CD4-positive, alpha-beta T cell (primary cell): ENCODE results near the gene PLPPR3. TPM values are rescaled to one million over a fixed set of nuclear protein-coding genes. Genes with fewer than 3 reads are reported as not detected.
A peak's percentile ranks its signal among the peaks of the same experiment; 100 is the strongest.

Experiments
- ATAC-seq: fragments of 200-7000 bp; cut with Tn5 transposase; one replicate; pipeline ENCODE4 v1.10.0; 2022; ENCODE audit warnings: mild to moderate bottlenecking; ENCODE audit not compliant: poor library complexity
- CTCF ChIA-PET: fragments of 350-600 bp; sonication (Branson Sonifier 250); formaldehyde crosslinking; loops from one replicate; lab custom pipeline; 2021; ENCODE audit warnings: antibody characterized with exemption, inconsistent platforms; lab: Charles Lee
- POLR2A ChIA-PET: fragments of 350-600 bp; sonication (Branson Sonifier 250); formaldehyde crosslinking; loops from one replicate; lab custom pipeline; 2021; ENCODE audit warnings: antibody characterized with exemption, inconsistent platforms; lab: Charles Lee
- DNase-seq, 14 experiments: peaks; one replicate each; pipeline ENCODE4 v3.0.0-alpha.2; 2013 to 2020; ENCODE audit warnings: mixed read lengths in 2 of 14
- H3K27ac ChIP-seq, 2 donors: one replicate each; pipeline versions ENCODE4 v1.5.1 to v1.7.0; 2013; ENCODE audit warnings: low read length in 2 of 2, low read depth in 1 of 2, mild to moderate bottlenecking in 1 of 2
- H3K27me3 ChIP-seq, 2 experiments: 1 replicate in 1 of 2; 2 replicates in 1 of 2; pipeline versions ENCODE4 v1.6.1 to v1.7.0; 2013; ENCODE audit warnings: low read length in 2 of 2, control low read depth in 1 of 2, mild to moderate bottlenecking in 1 of 2, moderate library complexity in 1 of 2; ENCODE audit not compliant: insufficient read depth in 2 of 2, control insufficient read depth in 1 of 2
- H3K36me3 ChIP-seq: one replicate; pipeline ENCODE4 v1.6.1; 2013; ENCODE audit warnings: low read length, control low read depth; ENCODE audit not compliant: insufficient read depth
- H3K4me1 ChIP-seq: one replicate; pipeline ENCODE4 v1.6.1; 2013; ENCODE audit warnings: low read length, control low read depth; ENCODE audit not compliant: insufficient read depth
- H3K4me3 ChIP-seq: one replicate; pipeline ENCODE4 v1.5.1; 2013; ENCODE audit warnings: mild to moderate bottlenecking, low read length, moderate library complexity
- H3K9me3 ChIP-seq, 2 experiments: 1 replicate in 1 of 2; 2 replicates in 1 of 2; pipeline versions ENCODE4 v1.6.1 to v1.7.0; 2013; ENCODE audit warnings: low read length in 2 of 2, mild to moderate bottlenecking in 2 of 2, control low read depth in 1 of 2, moderate library complexity in 1 of 2; ENCODE audit not compliant: control insufficient read depth in 1 of 2, insufficient read depth in 1 of 2
- H3K27ac Mint-ChIP-seq: one replicate; pipeline ENCODE4 v1.8.0; 2020; ENCODE audit warnings: mixed read lengths
- H3K27me3 Mint-ChIP-seq: one replicate; pipeline ENCODE4 v1.8.0; 2021; ENCODE audit warnings: mixed read lengths
- H3K36me3 Mint-ChIP-seq: one replicate; pipeline ENCODE4 v1.8.0; 2021; ENCODE audit warnings: low read depth, mixed read lengths
- H3K4me1 Mint-ChIP-seq: one replicate; pipeline ENCODE4 v1.8.0; 2021; ENCODE audit warnings: low read depth, mixed read lengths
- H3K4me3 Mint-ChIP-seq: one replicate; pipeline ENCODE4 v1.8.0; 2020; ENCODE audit warnings: mild to moderate bottlenecking, mixed read lengths
- H3K9me3 Mint-ChIP-seq: one replicate; pipeline ENCODE4 v1.8.0; 2020; ENCODE audit warnings: mixed read lengths
- intact Hi-C, 2 experiments: fragments of 100-400 bp; cut with DNase I in 1 of 2; cut with micrococcal nuclease in 1 of 2; formaldehyde crosslinking; loops; one replicate each; pipeline versions ENCODE4 v1.15.1 to v1.9.0; 2023 to 2025; cut with DNase I, micrococcal nuclease
- total RNA-seq, 174 experiments: library from RNA in 2 of 174; stranded (reverse) in 2 of 174; gene quantifications; one replicate each; pipeline ENCODE4 v1.2.3 and lab custom pipeline; 2021 to 2026
- TF ChIP-seq, protein P1 (sequence below): fragments of 200-600 bp; IDR thresholded peaks from one replicate; pipeline ENCODE4 v1.8.0; 2022; ENCODE audit warnings: antibody characterized with exemption, mild to moderate bottlenecking

PLPPR3 gene
- total RNA-seq, 2 experiments from 2014 or later, result not detected

DNA sequence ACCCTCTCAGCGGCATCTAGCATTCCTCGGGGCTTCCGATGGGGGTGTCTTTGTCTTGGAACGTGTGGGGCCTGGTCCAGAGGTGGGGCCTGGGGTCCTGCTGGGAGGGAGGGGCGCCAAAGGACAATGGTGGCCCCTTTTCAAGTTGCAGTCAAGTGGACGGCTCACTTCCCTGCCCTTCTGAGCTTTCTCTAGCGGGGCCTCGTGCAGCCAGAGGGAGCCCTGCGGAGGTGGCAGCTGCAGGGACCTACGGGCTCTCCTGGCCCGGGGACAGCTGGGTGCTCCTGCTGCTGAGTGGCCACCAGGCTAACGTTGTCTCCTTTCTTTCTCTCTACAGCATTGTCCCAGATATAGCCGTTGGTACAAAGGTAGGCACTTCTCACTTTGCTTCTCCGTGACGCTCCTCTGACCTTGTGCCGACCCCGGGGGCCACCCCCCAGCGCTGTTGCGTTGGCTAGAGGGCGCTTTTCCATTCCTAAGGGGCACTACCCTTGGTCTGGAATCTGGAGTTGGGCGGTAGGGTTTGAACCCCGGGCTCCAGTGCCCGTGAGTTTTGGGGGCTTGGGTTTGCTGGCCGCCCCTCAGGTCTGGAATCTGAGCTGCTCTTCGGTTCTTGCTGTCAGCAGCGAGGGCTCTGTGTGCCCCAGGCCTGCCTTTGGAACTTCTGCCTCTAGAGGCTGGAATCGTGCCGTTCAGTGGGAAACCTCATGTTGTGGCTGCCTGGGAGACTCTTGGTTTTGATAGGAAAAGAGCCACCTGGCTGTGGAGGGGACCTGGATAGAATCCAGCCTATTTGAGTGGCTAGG, 22.5 kb downstream of the PLPPR3 start:
- Histone ChIP-seq H3K4me1 (peaks cover 71% of the 10 kb centered on the region), H3K36me3 (peaks cover 49% of the 10 kb centered on the region), H3K9me3 (no peaks in the 10 kb centered on the region), H3K27ac (peak overlapping the region; percentile 31 to 53), H3K27me3 (no peaks in the 10 kb centered on the region), H3K4me3 (peak overlapping the region; percentile 79)
- DNase-seq, result peak in 6 of 14 experiments; percentile 17 to 58 (median 34)
- Mint-ChIP-seq H3K27ac (peak overlapping the region; percentile 87), H3K4me1 (peaks cover 54% of the 10 kb centered on the region), H3K9me3 (no peaks in the 10 kb centered on the region), H3K4me3 (peak overlapping the region; percentile 89), H3K36me3 (peaks cover 52% of the 10 kb centered on the region), H3K27me3 (no peaks in the 10 kb centered on the region)
- POLR2A ChIA-PET, result no interaction called here
- CTCF ChIA-PET, result no interaction called here
- intact Hi-C loops, result loop anchor here (5.0 to 10.0 kb wide), 4 partner anchors 137 to 446 kb away; partner anchors contain the start of genes ATP5F1D (in 1 of the 2), GPX4 (in 1 of the 2), MIDN (in 1 of the 2) and RNF126 (in 1 of the 2)
- TF ChIP-seq, protein P1, sequence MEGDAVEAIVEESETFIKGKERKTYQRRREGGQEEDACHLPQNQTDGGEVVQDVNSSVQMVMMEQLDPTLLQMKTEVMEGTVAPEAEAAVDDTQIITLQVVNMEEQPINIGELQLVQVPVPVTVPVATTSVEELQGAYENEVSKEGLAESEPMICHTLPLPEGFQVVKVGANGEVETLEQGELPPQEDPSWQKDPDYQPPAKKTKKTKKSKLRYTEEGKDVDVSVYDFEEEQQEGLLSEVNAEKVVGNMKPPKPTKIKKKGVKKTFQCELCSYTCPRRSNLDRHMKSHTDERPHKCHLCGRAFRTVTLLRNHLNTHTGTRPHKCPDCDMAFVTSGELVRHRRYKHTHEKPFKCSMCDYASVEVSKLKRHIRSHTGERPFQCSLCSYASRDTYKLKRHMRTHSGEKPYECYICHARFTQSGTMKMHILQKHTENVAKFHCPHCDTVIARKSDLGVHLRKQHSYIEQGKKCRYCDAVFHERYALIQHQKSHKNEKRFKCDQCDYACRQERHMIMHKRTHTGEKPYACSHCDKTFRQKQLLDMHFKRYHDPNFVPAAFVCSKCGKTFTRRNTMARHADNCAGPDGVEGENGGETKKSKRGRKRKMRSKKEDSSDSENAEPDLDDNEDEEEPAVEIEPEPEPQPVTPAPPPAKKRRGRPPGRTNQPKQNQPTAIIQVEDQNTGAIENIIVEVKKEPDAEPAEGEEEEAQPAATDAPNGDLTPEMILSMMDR, result no peak
- ATAC-seq, result no peak

DNA sequence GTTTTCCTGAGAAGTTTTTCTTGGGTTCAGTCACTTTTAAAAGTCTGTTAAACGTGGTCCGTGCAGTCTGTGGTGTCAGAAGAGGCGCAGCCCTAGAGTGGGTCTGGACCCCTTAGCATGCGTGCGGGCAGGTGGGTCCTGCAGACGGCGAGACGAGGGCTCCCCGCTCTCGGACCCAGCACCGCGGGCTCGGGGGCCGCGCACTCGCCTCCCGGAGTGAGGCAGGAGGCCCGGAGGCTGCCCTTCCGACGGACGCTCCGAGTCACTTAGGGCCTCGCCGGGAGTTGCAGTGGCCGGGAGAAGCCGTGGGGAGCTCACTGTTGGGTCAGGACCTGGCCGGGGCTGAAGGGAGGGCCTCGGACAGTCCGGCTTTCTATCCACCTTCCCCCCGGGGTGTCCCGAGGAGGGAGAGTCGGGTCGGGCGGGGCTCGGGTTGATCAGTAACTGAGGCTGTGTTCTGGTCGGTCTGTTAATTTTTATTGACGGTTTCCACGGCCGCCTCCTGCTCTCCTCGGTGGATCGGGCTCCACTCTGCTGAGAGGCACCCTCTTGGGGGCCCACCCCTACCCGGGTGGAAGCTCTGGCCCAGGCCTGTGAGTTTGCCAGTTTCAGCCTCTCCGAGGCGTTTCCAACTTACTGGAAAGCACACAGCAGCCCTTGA, 23.2 kb downstream of the PLPPR3 start:
- TF ChIP-seq, protein P1, result no peak
- H3K36me3 ChIP-seq, result peaks cover 42% of the 10 kb centered on the region
- peak in 2 of 14 experiments; percentile 44 to 64 for DNase-seq
- Mint-ChIP-seq H3K9me3 (no peaks in the 10 kb centered on the region), H3K4me1 (peaks cover 51% of the 10 kb centered on the region), H3K27ac (peak overlapping the region; percentile 87), H3K4me3 (peak overlapping the region; percentile 89), H3K27me3 (no peaks in the 10 kb centered on the region), H3K36me3 (peaks cover 46% of the 10 kb centered on the region)
- H3K4me1 ChIP-seq, result peaks cover 64% of the 10 kb centered on the region
- H3K9me3 ChIP-seq, result no peaks in the 10 kb centered on the region
- intact Hi-C loops, result loop anchor here (5.0 to 10.0 kb wide), 4 partner anchors 136 to 446 kb away; partner anchors contain the start of genes ATP5F1D (in 1 of the 2), GPX4 (in 1 of the 2), MIDN (in 1 of the 2) and RNF126 (in 1 of the 2)
- no peak for ATAC-seq
- CTCF ChIA-PET, result no interaction called here
- H3K4me3 ChIP-seq, result peak overlapping the region; percentile 79
- H3K27ac ChIP-seq, result peak overlapping the region; percentile 63 to 72
- H3K27me3 ChIP-seq, result no peaks in the 10 kb centered on the region
- POLR2A ChIA-PET, result interaction anchor here (0.6 to 2.2 kb wide), 5 partner anchors 58 to 471 kb away, joined by 4 to 9 read pairs (median 6); partner anchors contain the start of genes ARHGAP45 and CIRBP
